ENCODE results near the gene LRFN2.

Gene LRFN2

DNA sequence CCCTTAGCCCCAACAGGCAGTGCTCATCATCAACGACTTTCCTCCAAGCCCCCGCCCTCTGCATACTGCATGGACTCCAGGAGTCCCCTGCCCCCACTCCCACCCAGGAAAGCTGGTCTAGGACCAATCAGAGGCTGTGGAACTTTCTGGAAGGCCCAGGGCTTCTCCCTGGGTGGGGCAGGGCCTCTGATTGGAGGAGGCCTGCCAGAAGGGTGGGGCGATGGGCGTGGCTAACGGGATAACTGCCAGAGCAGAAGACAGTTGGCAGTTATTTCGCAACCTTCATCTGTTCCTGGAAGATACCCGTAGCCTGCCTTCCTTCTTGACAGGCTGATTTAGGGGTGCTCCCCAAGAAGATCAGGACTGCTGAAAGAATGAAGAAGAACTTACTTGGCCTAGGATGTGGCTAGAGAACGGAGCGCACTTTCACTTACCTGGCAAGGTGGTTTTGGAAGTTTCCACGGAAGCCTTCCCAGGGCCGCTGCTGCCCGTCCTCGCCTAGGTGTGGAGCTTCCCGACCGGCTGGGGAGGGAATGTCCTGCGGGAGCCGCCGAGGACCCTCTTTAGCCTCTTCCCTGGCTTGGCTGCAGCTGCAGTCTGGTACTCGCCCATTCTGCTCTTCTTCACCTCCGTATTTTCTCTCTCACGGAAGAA, 209.0 kb downstream of the LRFN2 start:
- no peak overlapping the region for H3K4me3 ChIP-seq (ENCODE audit: low read length)
- DNase-seq (ENCODE audit: low read depth), result no peak
- TF ChIP-seq CTCF (conservative IDR thresholded peaks at IDR 0.05; ENCODE audit: low read length), result no peak

DNA sequence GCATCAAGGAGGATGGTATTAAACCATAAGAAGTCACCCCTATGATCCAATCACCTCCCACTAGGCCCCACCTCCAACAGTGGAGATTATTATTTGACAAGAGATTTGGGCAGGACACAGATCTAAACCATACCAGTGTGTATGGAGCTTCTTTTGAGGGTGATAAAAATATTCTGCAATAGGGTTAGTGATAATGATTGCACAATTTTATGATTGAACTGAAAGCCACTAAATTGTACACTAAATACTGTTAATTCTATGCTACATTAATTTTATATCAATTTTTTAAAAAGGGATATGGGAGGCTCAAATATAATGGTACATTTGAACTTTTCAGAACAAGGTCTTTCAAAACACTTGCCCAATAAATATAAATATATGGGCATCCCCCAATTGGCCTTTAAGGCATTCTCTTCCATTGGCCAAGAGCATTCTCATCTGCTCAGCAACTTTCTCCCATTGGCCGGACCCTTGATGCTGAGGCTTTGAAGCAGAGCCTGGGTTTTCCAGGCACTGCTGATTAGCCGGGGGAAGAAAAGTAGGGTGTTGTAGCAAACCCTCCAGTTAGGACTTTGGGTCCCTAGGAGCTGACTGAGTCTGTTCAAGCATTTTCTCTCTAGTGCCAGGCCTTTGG, 209.9 kb downstream of the LRFN2 start:
- TF ChIP-seq CTCF (conservative IDR thresholded peaks at IDR 0.05; ENCODE audit: low read length), result no peak
- no peak for DNase-seq (ENCODE audit: low read depth)

GRCh38 chr6:40376113-40376650, 211.0 kb downstream of the LRFN2 start:
- no peak for DNase-seq (ENCODE audit: low read depth)
- H3K4me3 ChIP-seq (ENCODE audit: low read length), result no peak overlapping the region
- no peak for TF ChIP-seq CTCF (conservative IDR thresholded peaks at IDR 0.05; ENCODE audit: low read length)

More for the DNA sequence above, 209.9 kb downstream of the LRFN2 start:
- no peak overlapping the region for H3K4me3 ChIP-seq (ENCODE audit: low read length)

- no peak for TF ChIP-seq CTCF (conservative IDR thresholded peaks at IDR 0.05; ENCODE audit: low read length)
- no peak overlapping the region for H3K4me3 ChIP-seq (ENCODE audit: low read length)
- no peak for DNase-seq (ENCODE audit: low read depth)
Measured at GRCh38 chr6:40373267-40373666, 213.9 kb downstream of the LRFN2 start.

DNA sequence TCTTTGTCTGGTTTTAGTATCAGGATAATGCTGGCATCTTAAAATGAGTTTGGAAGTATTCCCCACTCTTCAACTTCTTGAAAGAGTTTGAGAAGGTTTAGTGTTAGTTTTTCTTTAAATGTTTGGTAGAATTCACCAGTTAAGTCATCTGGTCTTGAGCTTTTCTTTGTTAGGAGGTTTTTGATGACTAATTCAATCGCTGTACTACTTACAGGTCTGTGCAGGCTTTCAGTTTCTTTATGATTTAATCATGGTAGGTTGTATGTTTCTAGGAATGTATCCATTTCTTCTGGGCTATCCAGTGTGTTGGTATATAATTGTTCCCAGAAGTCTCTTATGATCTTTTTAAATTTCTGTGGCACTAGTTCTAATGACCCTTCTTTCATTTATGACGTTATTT, 215.5 kb downstream of the LRFN2 start:
- TF ChIP-seq CTCF (conservative IDR thresholded peaks at IDR 0.05; ENCODE audit: low read length), result no peak
- no peak overlapping the region for H3K4me3 ChIP-seq (ENCODE audit: low read length)
- no peak for DNase-seq (ENCODE audit: low read depth)

- no peak for DNase-seq (ENCODE audit: low read depth)
- H3K4me3 ChIP-seq (ENCODE audit: low read length), result no peak overlapping the region
- TF ChIP-seq CTCF (conservative IDR thresholded peaks at IDR 0.05; ENCODE audit: low read length), result no peak
Measured at GRCh38 chr6:40371095-40371494, 216.1 kb downstream of the LRFN2 start.

DNA sequence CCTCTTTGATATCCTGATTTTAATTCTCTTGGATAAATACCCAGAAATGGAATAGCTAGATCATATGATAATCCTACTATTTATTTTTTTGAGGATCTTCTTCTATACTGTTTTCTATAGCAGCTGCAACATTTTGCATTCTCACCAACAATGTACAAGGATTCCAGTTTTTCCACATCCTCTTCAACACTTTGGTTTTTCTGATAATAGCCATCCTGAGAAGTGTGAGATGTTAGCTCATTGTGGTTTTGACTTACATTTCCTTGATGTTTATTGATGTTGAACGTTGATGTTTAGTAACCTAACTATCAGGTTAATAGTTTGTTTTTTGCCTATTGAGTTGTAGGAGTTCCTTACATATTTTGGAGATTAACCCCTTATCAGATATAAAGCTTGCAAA, 217.3 kb downstream of the LRFN2 start:
- TF ChIP-seq CTCF (conservative IDR thresholded peaks at IDR 0.05; ENCODE audit: low read length), result no peak
- DNase-seq (ENCODE audit: low read depth), result no peak
- H3K4me3 ChIP-seq (ENCODE audit: low read length), result no peak overlapping the region

All from AG10803 (cell line).